ENCODE results near the gene PARD3B. TPM values are rescaled to one million over a fixed set of nuclear protein-coding genes. Genes with fewer than 3 reads are reported as not detected.
A peak's percentile ranks its signal among the peaks of the same experiment; 100 is the strongest.

The PARD3B gene
- total and polyA plus RNA-seq, 2 of the 13 experiments (the other 11 are each of a cell fraction or from before 2014, with no cell fraction given): 0.71 to 2.3 TPM

GRCh38 chr2:204944927-204945326 is 399.7 kb downstream of the PARD3B start:
- H3K4me1 ChIP-seq (ENCODE audit: insufficient read depth, low read length): peaks cover 14% of the 10 kb centered on the region
- no peak overlapping the region for H3K27ac ChIP-seq (ENCODE audit: extremely low read length, insufficient read depth, low read length)
- TF ChIP-seq MAFK (conservative IDR thresholded peaks at IDR 0.05 in 1 of 2, IDR thresholded peaks at IDR 0.05 in 1 of 2; ENCODE audit: low read length in 2 of 2) (peak in 1 of 2 experiments; percentile 58; a peak in 2 of 4 replicates), THAP7 (CRISPR knock-in tag; IDR thresholded peaks at IDR 0.05) (no peak)
- H3K4me2 ChIP-seq (ENCODE audit: low read depth, low read length): no peak overlapping the region
- POLR2A ChIA-PET: no interaction called here
- in situ Hi-C loops (cut with HindIII; ENCODE audit: extremely low pct_ligation_motif_present, low pct_unique_long_range_greater_than_20kb) (no loop called here), intact Hi-C loops (cut with micrococcal nuclease; ENCODE audit: unreplicated experiment) (loop anchor here (1.0 kb wide), 1 partner anchor 37 kb away; no protein-coding TSS in a partner anchor)
- no peak overlapping the region for H3K9ac ChIP-seq (ENCODE audit: insufficient read depth, low read depth, low read length)
- H3K9me3 ChIP-seq (ENCODE audit: low read length): peaks cover 84% of the 10 kb centered on the region
- DNase-seq (ENCODE audit: low spot score): no peak
- no peaks in the 10 kb centered on the region for H3K79me2 ChIP-seq (ENCODE audit: insufficient read depth, low read length)
- H2AFZ ChIP-seq (ENCODE audit: low read length): no peak overlapping the region
- H3K27me3 ChIP-seq (ENCODE audit: control insufficient read depth in 1 of 2, insufficient read depth in 2 of 2, low read length in 2 of 2): no peaks in the 10 kb centered on the region
- no peak for ATAC-seq
- H3K36me3 ChIP-seq (replicated peaks in 1 of 2; ENCODE audit: control insufficient read depth in 1 of 2, insufficient read depth in 2 of 2, low read length in 2 of 2): no peaks in the 10 kb centered on the region
- CTCF ChIA-PET (ENCODE audit: low intra/inter-chr PET ratio, low total read pairs): no interaction called here
- FAIRE-seq: no peak
- no peaks in the 10 kb centered on the region for H4K20me1 ChIP-seq (ENCODE audit: insufficient read depth, low read length)
- 29% methylated on average over 3 of the region's 3 CpGs for WGBS (ENCODE audit: low lambda C conversion rate)
- BruUV-seq (replicated peaks): no TSS peak
- H3K4me3 ChIP-seq (replicated peaks in 1 of 3; ENCODE audit: insufficient read depth in 1 of 3, low read depth in 2 of 3, low read length in 3 of 3): no peak overlapping the region

- FAIRE-seq (no peak), ATAC-seq (no peak), DNase-seq (ENCODE audit: low spot score) (no peak)
- Histone ChIP-seq H2AFZ (ENCODE audit: low read length) (no peak overlapping the region), H3K79me2 (ENCODE audit: insufficient read depth, low read length) (no peaks in the 10 kb centered on the region), H3K27me3 (ENCODE audit: control insufficient read depth in 1 of 2, insufficient read depth in 2 of 2, low read length in 2 of 2) (no peaks in the 10 kb centered on the region), H4K20me1 (ENCODE audit: insufficient read depth, low read length) (no peaks in the 10 kb centered on the region), H3K9me3 (ENCODE audit: low read length) (peaks cover 84% of the 10 kb centered on the region), H3K27ac (ENCODE audit: extremely low read length, insufficient read depth, low read length) (no peak overlapping the region), H3K36me3 (replicated peaks in 1 of 2; ENCODE audit: control insufficient read depth in 1 of 2, insufficient read depth in 2 of 2, low read length in 2 of 2) (no peaks in the 10 kb centered on the region), H3K4me1 (ENCODE audit: insufficient read depth, low read length) (peaks cover 14% of the 10 kb centered on the region), H3K4me2 (ENCODE audit: low read depth, low read length) (no peak overlapping the region), H3K9ac (ENCODE audit: insufficient read depth, low read depth, low read length) (no peak overlapping the region), H3K4me3 (replicated peaks in 1 of 3; ENCODE audit: insufficient read depth in 1 of 3, low read depth in 2 of 3, low read length in 3 of 3) (no peak overlapping the region)
- POLR2A ChIA-PET: no interaction called here
- in situ Hi-C loops (cut with HindIII; ENCODE audit: extremely low pct_ligation_motif_present, low pct_unique_long_range_greater_than_20kb) (no loop called here), intact Hi-C loops (cut with micrococcal nuclease; ENCODE audit: unreplicated experiment) (no loop called here)
- 45% methylated on average over 2 of the region's 2 CpGs for WGBS (ENCODE audit: low lambda C conversion rate)
- no TSS peak for BruUV-seq (replicated peaks)
- CTCF ChIA-PET (ENCODE audit: low intra/inter-chr PET ratio, low total read pairs): no interaction called here
- TF ChIP-seq ZNF280B (CRISPR knock-in tag; IDR thresholded peaks at IDR 0.05; ENCODE audit: borderline replicate concordance) (no peak), PLRG1 (conservative IDR thresholded peaks at IDR 0.05) (no peak), HCFC1 (IDR thresholded peaks at IDR 0.05; ENCODE audit: low read depth, low read length) (no peak), RARA (CRISPR knock-in tag; IDR thresholded peaks at IDR 0.05) (no peak), ZNF367 (CRISPR knock-in tag; IDR thresholded peaks at IDR 0.05; ENCODE audit: borderline replicate concordance) (no peak), RNF2 (conservative IDR thresholded peaks at IDR 0.05; ENCODE audit: low read depth) (no peak), ARID2 (CRISPR knock-in tag; IDR thresholded peaks at IDR 0.05; ENCODE audit: borderline replicate concordance) (no peak), SPEN (CRISPR knock-in tag; IDR thresholded peaks at IDR 0.05; ENCODE audit: low read depth) (no peak), ZHX2 (IDR thresholded peaks at IDR 0.05; ENCODE audit: low read depth) (no peak), ZHX2 (CRISPR knock-in tag; IDR thresholded peaks at IDR 0.05; ENCODE audit: borderline replicate concordance) (no peak)
Measured at GRCh38 chr2:204945376-204945775, 400.1 kb downstream of the PARD3B start.

Measured in HepG2 (cell line).